Activated CD4-positive, alpha-beta T cell treated with anti-CD3 and anti-CD28 coated beads for 48 hours (primary cell): Measurements from ENCODE around the gene PRICKLE1.

Experiments used
- DNase-seq: peaks from one replicate; pipeline ENCODE4 v3.0.0-alpha.2; 2020

The PRICKLE1 gene

GRCh38 chr12:42589465-42590329, at the start of gene PRICKLE1:
PRICKLE1 (minus strand) TSS chr12:42589746; CDS start chr12:42472516, 117,230 bp downstream.
- DNase-seq, result peak; percentile 38

- no peak for DNase-seq
Observed at GRCh38 chr12:42638697-42639096, 49.2 kb upstream of the PRICKLE1 start.

- DNase-seq, result no peak
Observed at GRCh38 chr12:42638011-42638410, 48.5 kb upstream of the PRICKLE1 start.

- DNase-seq, result no peak
Observed at GRCh38 chr12:42636993-42637392, 47.4 kb upstream of the PRICKLE1 start.

GRCh38 chr12:42633594-42633993, 44.0 kb upstream of the PRICKLE1 start:
- DNase-seq, result no peak

- no peak for DNase-seq
Observed at GRCh38 chr12:42631513-42631912, 42.0 kb upstream of the PRICKLE1 start.

- DNase-seq, result no peak
Observed at GRCh38 chr12:42630314-42630713, 40.8 kb upstream of the PRICKLE1 start.

- DNase-seq, result no peak
Observed at GRCh38 chr12:42627151-42627550, 37.6 kb upstream of the PRICKLE1 start.

GRCh38 chr12:42625611-42626010, 36.1 kb upstream of the PRICKLE1 start:
- no peak for DNase-seq

GRCh38 chr12:42617622-42618021, 28.1 kb upstream of the PRICKLE1 start:
- no peak for DNase-seq

GRCh38 chr12:42615006-42615405, 25.5 kb upstream of the PRICKLE1 start:
- DNase-seq, result no peak

- DNase-seq, result no peak
Observed at GRCh38 chr12:42612231-42612613, 22.7 kb upstream of the PRICKLE1 start.

GRCh38 chr12:42611571-42612230, 22.2 kb upstream of the PRICKLE1 start:
- DNase-seq, result no peak

- no peak for DNase-seq
Observed at GRCh38 chr12:42609605-42610004, 20.1 kb upstream of the PRICKLE1 start.

- DNase-seq, result no peak
Observed at GRCh38 chr12:42608196-42608825, 18.8 kb upstream of the PRICKLE1 start.

GRCh38 chr12:42607584-42608058, 18.1 kb upstream of the PRICKLE1 start:
- DNase-seq, result no peak

- DNase-seq, result no peak
Observed at GRCh38 chr12:42606471-42606870, 16.9 kb upstream of the PRICKLE1 start.

- DNase-seq, result no peak
Observed at GRCh38 chr12:42605685-42606084, 16.1 kb upstream of the PRICKLE1 start.

GRCh38 chr12:42603246-42603990, 13.9 kb upstream of the PRICKLE1 start:
- DNase-seq, result no peak

GRCh38 chr12:42593874-42594273, 4.3 kb upstream of the PRICKLE1 start:
- DNase-seq, result no peak

GRCh38 chr12:42590330-42590934, 886 bp upstream of the PRICKLE1 start:
- peak; percentile 7 for DNase-seq
